ENCODE measurements around the gene ATG16L1. TPM values are rescaled to one million over a fixed set of nuclear protein-coding genes. Genes with fewer than 3 reads are reported as not detected.

Gene ATG16L1
- total RNA-seq, 1 donor from 2014 or later = 23.5 TPM

GRCh38 chr2:233221378-233222063 lies 30.0 kb upstream of the ATG16L1 start:
- Mint-ChIP-seq H3K36me3 (no peaks in the 10 kb centered on the region), H3K9me3 (no peaks in the 10 kb centered on the region), H3K4me1 (no peaks in the 10 kb centered on the region), H3K27me3 (ENCODE audit: low read depth) (peaks cover 3% of the 10 kb centered on the region), H3K4me3 (no peak overlapping the region), H3K27ac (no peak overlapping the region)
- TF ChIP-seq CTCF (IDR thresholded peaks at IDR 0.05; ENCODE audit: unreplicated experiment) = no peak
- DNase-seq (ENCODE audit: low spot score in 2 of 2, unreplicated experiment in 2 of 2) = no peak

GRCh38 chr2:233223059-233223894 lies 28.2 kb upstream of the ATG16L1 start:
- DNase-seq (ENCODE audit: low spot score in 2 of 2, unreplicated experiment in 2 of 2) = no peak
- no peak for TF ChIP-seq CTCF (IDR thresholded peaks at IDR 0.05; ENCODE audit: unreplicated experiment)
- H3K9me3 Mint-ChIP-seq = no peaks in the 10 kb centered on the region
- no peaks in the 10 kb centered on the region for H3K36me3 Mint-ChIP-seq
- no peaks in the 10 kb centered on the region for H3K4me1 Mint-ChIP-seq
- peaks cover 4% of the 10 kb centered on the region for H3K27me3 Mint-ChIP-seq (ENCODE audit: low read depth)
- H3K4me3 Mint-ChIP-seq = no peak overlapping the region
- H3K27ac Mint-ChIP-seq = no peak overlapping the region

- no peaks in the 10 kb centered on the region for H3K36me3 Mint-ChIP-seq
- DNase-seq (ENCODE audit: low spot score in 2 of 2, unreplicated experiment in 2 of 2) = no peak
- H3K27me3 Mint-ChIP-seq (ENCODE audit: low read depth) = peaks cover 4% of the 10 kb centered on the region
- H3K27ac Mint-ChIP-seq = no peak overlapping the region
- no peak overlapping the region for H3K4me3 Mint-ChIP-seq
- H3K9me3 Mint-ChIP-seq = no peaks in the 10 kb centered on the region
- H3K4me1 Mint-ChIP-seq = no peaks in the 10 kb centered on the region
- no peak for TF ChIP-seq CTCF (IDR thresholded peaks at IDR 0.05; ENCODE audit: unreplicated experiment)
These were observed 26.0 kb upstream of the ATG16L1 start for GRCh38 chr2:233225230-233226068.

GRCh38 chr2:233226511-233227031 lies 24.9 kb upstream of the ATG16L1 start:
- H3K27ac Mint-ChIP-seq = no peak overlapping the region
- H3K9me3 Mint-ChIP-seq = no peaks in the 10 kb centered on the region
- H3K4me1 Mint-ChIP-seq = no peaks in the 10 kb centered on the region
- no peak for TF ChIP-seq CTCF (IDR thresholded peaks at IDR 0.05; ENCODE audit: unreplicated experiment)
- peaks cover 4% of the 10 kb centered on the region for H3K27me3 Mint-ChIP-seq (ENCODE audit: low read depth)
- DNase-seq (ENCODE audit: low spot score in 2 of 2, unreplicated experiment in 2 of 2) = no peak
- H3K36me3 Mint-ChIP-seq = no peaks in the 10 kb centered on the region
- no peak overlapping the region for H3K4me3 Mint-ChIP-seq

GRCh38 chr2:233227346-233227978 lies 24.0 kb upstream of the ATG16L1 start:
- H3K9me3 Mint-ChIP-seq = no peaks in the 10 kb centered on the region
- DNase-seq (ENCODE audit: low spot score in 2 of 2, unreplicated experiment in 2 of 2) = no peak
- TF ChIP-seq CTCF (IDR thresholded peaks at IDR 0.05; ENCODE audit: unreplicated experiment) = no peak
- no peak overlapping the region for H3K4me3 Mint-ChIP-seq
- H3K4me1 Mint-ChIP-seq = no peaks in the 10 kb centered on the region
- peaks cover 1% of the 10 kb centered on the region for H3K27me3 Mint-ChIP-seq (ENCODE audit: low read depth)
- no peaks in the 10 kb centered on the region for H3K36me3 Mint-ChIP-seq
- H3K27ac Mint-ChIP-seq = no peak overlapping the region

All from mesothelial cell of epicardium (in vitro differentiated cells).